MCF 10A (cell line): ENCODE results near the gene RRP1. TPM values are rescaled to one million over a fixed set of nuclear protein-coding genes. Genes with fewer than 3 reads are reported as not detected.

Experiments used
- BruUV-seq: library from RNA; stranded (reverse); fragments of 400-500 nt; replicated peaks from 2 replicates; lab custom pipeline; 2021; lab: Mats Ljungman, UMichigan
- CTCF ChIA-PET: fragments of 300-600 bp; sonication (Branson Sonifier 250); formaldehyde crosslinking; extraction: SDS; loops from one replicate; lab custom pipeline; 2021; ENCODE audit warnings: antibody characterized with exemption, inconsistent platforms; lab: Yijun Ruan, JAX
- POLR2A ChIA-PET: fragments of 300-600, 350-650 bp; sonication (Branson Sonifier 250); formaldehyde crosslinking; extraction: SDS; loops from one replicate; lab custom pipeline; 2020; ENCODE audit warnings: antibody characterized with exemption, inconsistent platforms; lab: Yijun Ruan, JAX
- DNase-seq: peaks from one replicate; pipeline ENCODE4 v3.0.0-alpha.2; 2018; ENCODE audit not compliant: unreplicated experiment
- H3K27ac Mint-ChIP-seq: one replicate; pipeline ENCODE4 v1.8.0; 2022; ENCODE audit warnings: mild to moderate bottlenecking, low read depth, mixed read lengths; ENCODE audit not compliant: unreplicated experiment
- H3K27me3 Mint-ChIP-seq: one replicate; pipeline ENCODE4 v1.8.0; 2022; ENCODE audit warnings: mixed read lengths; ENCODE audit not compliant: insufficient read depth, unreplicated experiment
- H3K36me3 Mint-ChIP-seq: one replicate; pipeline ENCODE4 v1.8.0; 2022; ENCODE audit warnings: mild to moderate bottlenecking, moderate library complexity, mixed read lengths; ENCODE audit not compliant: insufficient read depth, unreplicated experiment
- H3K4me1 Mint-ChIP-seq: one replicate; pipeline ENCODE4 v1.8.0; 2022; ENCODE audit warnings: mixed read lengths; ENCODE audit not compliant: insufficient read depth, unreplicated experiment
- H3K4me3 Mint-ChIP-seq: one replicate; pipeline ENCODE4 v1.8.0; 2022; ENCODE audit warnings: mild to moderate bottlenecking, moderate library complexity, mixed read lengths; ENCODE audit not compliant: unreplicated experiment
- H3K9me3 Mint-ChIP-seq: one replicate; pipeline ENCODE4 v1.8.0; 2022; ENCODE audit warnings: mixed read lengths; ENCODE audit not compliant: unreplicated experiment
- intact Hi-C: fragments of 100-400 bp; cut with micrococcal nuclease; formaldehyde crosslinking; loops from 2 replicates; pipeline ENCODE4 v1.14.1; 2022
- total RNA-seq: library from RNA; stranded (reverse); gene quantifications from 2 replicates; pipeline ENCODE4 v1.2.3, GENCODE V29; 2022
- TF ChIP-seq, protein P1 (sequence below): fragments of 200-600 bp; IDR thresholded peaks from one replicate; pipeline ENCODE4 v1.8.0; 2022; ENCODE audit warnings: antibody characterized with exemption, mild to moderate bottlenecking; ENCODE audit not compliant: unreplicated experiment

The RRP1 gene
- total RNA-seq, 1 experiment from 2014 or later, result 56.0 TPM

GRCh38 chr21:43826623-43826974, 37.2 kb downstream of the RRP1 start:
- no peak overlapping the region for H3K4me3 Mint-ChIP-seq
- no peaks in the 10 kb centered on the region for H3K9me3 Mint-ChIP-seq
- ChIA-PET CTCF (interaction anchor here (0.6 to 1.1 kb wide), 2 partner anchors 15 to 66 kb away, joined by 3 to 4 read pairs; no protein-coding TSS in a partner anchor), POLR2A (interaction anchor here (0.5 to 1.7 kb wide), 3 partner anchors 22 to 940 kb away, joined by 3 to 4 read pairs (median 4); no protein-coding TSS in a partner anchor)
- peaks cover 22% of the 10 kb centered on the region for H3K27me3 Mint-ChIP-seq
- H3K36me3 Mint-ChIP-seq, result no peaks in the 10 kb centered on the region
- peak overlapping the region; percentile 19 for H3K27ac Mint-ChIP-seq
- TF ChIP-seq, protein P1, sequence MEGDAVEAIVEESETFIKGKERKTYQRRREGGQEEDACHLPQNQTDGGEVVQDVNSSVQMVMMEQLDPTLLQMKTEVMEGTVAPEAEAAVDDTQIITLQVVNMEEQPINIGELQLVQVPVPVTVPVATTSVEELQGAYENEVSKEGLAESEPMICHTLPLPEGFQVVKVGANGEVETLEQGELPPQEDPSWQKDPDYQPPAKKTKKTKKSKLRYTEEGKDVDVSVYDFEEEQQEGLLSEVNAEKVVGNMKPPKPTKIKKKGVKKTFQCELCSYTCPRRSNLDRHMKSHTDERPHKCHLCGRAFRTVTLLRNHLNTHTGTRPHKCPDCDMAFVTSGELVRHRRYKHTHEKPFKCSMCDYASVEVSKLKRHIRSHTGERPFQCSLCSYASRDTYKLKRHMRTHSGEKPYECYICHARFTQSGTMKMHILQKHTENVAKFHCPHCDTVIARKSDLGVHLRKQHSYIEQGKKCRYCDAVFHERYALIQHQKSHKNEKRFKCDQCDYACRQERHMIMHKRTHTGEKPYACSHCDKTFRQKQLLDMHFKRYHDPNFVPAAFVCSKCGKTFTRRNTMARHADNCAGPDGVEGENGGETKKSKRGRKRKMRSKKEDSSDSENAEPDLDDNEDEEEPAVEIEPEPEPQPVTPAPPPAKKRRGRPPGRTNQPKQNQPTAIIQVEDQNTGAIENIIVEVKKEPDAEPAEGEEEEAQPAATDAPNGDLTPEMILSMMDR, result no peak
- intact Hi-C loops, result no loop called here
- BruUV-seq, result no TSS peak
- peaks cover 15% of the 10 kb centered on the region for H3K4me1 Mint-ChIP-seq
- DNase-seq, result no peak

- intact Hi-C loops, result no loop called here
- no peaks in the 10 kb centered on the region for H3K9me3 Mint-ChIP-seq
- peaks cover 15% of the 10 kb centered on the region for H3K4me1 Mint-ChIP-seq
- peaks cover 22% of the 10 kb centered on the region for H3K27me3 Mint-ChIP-seq
- BruUV-seq, result no TSS peak
- ChIA-PET POLR2A (interaction anchor here (1.7 kb wide), 1 partner anchor 22 kb away, joined by 4 read pairs; no protein-coding TSS in a partner anchor), CTCF (interaction anchor here (0.5 to 0.8 kb wide), 3 partner anchors 9 to 18 kb away, joined by 3 read pairs; no protein-coding TSS in a partner anchor)
- no peak overlapping the region for H3K4me3 Mint-ChIP-seq
- peak overlapping the region; percentile 19 for H3K27ac Mint-ChIP-seq
- H3K36me3 Mint-ChIP-seq, result no peaks in the 10 kb centered on the region
- TF ChIP-seq, protein P1, result no peak
- DNase-seq, result peak; percentile 62
These were observed 37.7 kb downstream of the RRP1 start for GRCh38 chr21:43827015-43827611.

DNA sequence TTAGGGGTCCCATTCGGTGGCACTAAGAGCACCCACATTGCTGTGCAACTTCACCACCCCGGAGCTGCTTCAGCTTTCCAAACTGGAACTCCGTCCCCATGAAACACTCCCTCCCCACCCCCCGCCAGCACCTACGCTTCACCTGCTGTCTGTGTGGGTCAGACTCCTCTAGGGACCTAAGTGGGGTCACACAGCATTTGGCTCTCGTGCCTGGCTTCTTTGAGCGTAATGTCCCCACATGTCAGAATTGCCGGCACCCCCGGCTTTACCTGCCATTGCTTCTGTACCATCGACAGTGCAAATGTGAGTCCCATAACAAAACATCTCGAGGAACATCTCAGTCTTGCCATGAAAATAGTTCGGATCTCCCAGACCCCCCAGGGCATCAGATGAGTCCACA, 39.8 kb downstream of the RRP1 start:
- Mint-ChIP-seq H3K9me3 (no peaks in the 10 kb centered on the region), H3K4me3 (no peak overlapping the region), H3K27me3 (peaks cover 22% of the 10 kb centered on the region), H3K36me3 (no peaks in the 10 kb centered on the region), H3K4me1 (peaks cover 15% of the 10 kb centered on the region), H3K27ac (no peak overlapping the region)
- TF ChIP-seq, protein P1, result no peak
- ChIA-PET CTCF (no interaction called here), POLR2A (no interaction called here)
- DNase-seq, result no peak
- BruUV-seq, result no TSS peak
- intact Hi-C loops, result no loop called here

DNA sequence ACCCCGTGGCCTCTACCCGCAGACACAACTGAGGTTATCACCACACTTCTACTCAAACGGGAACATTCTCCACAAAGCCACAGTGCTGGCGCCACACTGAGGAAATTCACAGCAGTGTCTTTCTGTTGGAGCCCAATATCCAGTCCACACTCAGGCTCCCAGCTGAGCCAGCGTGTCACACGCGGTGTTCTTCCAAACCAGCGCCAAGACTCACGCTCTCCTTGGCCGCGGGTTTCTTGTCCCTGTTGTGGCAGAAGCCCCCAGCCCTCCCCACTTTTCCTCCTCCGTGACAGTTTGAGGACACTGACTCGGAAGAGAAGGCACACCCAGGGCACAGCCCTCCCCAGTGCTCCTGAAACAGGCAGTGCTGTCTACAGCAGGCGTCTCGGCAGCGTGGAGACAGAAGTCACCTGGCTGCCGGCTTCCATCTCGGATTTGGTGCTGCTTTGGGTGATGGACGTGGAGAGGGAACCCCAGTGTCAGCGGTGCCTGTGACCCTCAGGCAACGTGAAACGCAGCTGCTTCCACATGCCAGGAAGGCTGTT, 40.3 kb downstream of the RRP1 start:
- no peak for DNase-seq
- TF ChIP-seq, protein P1, result no peak
- H3K27ac Mint-ChIP-seq, result no peak overlapping the region
- no TSS peak for BruUV-seq
- H3K36me3 Mint-ChIP-seq, result no peaks in the 10 kb centered on the region
- H3K4me3 Mint-ChIP-seq, result no peak overlapping the region
- no peaks in the 10 kb centered on the region for H3K9me3 Mint-ChIP-seq
- intact Hi-C loops, result no loop called here
- ChIA-PET POLR2A (no interaction called here), CTCF (no interaction called here)
- peaks cover 11% of the 10 kb centered on the region for H3K4me1 Mint-ChIP-seq
- peaks cover 22% of the 10 kb centered on the region for H3K27me3 Mint-ChIP-seq
